Measurements from ENCODE around the gene INPP4B. TPM values are rescaled to one million over a fixed set of nuclear protein-coding genes. Genes with fewer than 3 reads are reported as not detected.
A peak's percentile ranks its signal among the peaks of the same experiment; 100 is the strongest.

The INPP4B gene
- total RNA-seq, 1 experiment from 2014 or later = 0.07 TPM

DNA sequence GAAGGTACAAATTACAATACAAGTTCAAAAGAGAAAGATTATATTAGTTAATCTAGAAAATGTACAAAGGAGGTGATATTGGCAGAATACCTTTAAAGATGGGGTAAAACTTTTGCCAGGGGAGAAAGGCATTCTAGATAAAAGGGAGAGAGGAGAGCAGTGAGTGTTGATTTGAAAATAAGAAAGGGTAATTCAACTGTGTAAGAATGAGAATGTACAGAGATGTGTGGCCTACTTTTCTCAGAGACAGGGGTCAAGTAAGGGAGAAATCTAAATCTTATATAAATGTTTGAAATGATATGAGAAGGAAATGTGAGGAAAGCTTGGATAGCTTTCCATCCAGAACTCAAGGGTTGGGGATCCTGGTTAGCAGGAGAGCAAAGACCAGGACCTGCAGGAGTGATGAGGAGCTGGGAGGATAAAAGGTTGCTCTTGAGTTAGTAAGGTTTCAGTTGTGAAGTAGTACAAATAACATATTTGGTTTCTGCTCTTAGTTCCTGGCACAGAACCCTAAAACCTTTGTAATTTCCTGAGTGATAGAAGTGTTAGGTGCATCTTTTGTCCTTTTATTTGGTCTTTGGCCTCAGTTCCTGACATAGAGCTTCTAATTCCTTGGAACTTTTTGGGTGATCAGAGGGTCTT, 489.9 kb downstream of the INPP4B start:
- Mint-ChIP-seq H3K9me3 (no peaks in the 10 kb centered on the region), H3K4me1 (peaks cover 0 to 7% of the 10 kb centered on the region in 2 experiments; a peak in 1 of 4 replicates), H3K27ac (peak overlapping the region in 1 of 3 experiments; percentile 59; a peak in 1 of 7 replicates), H3K4me3 (no peak overlapping the region), H3K27me3 (ENCODE audit: low read depth) (no peaks in the 10 kb centered on the region), H3K36me3 (ENCODE audit: insufficient read depth in 1 of 3, low read depth in 3 of 3) (no peaks in the 10 kb centered on the region)
- no peak overlapping the region for H4K8ac ChIP-seq (replicated peaks; ENCODE audit: insufficient read length, low read depth, low read length)
- H3K4ac ChIP-seq (ENCODE audit: low read depth, low read length) = no peak overlapping the region
- no peaks in the 10 kb centered on the region for H3K27me3 ChIP-seq (ENCODE audit: insufficient read depth, low read length)
- no peak overlapping the region for H3T11ph ChIP-seq (ENCODE audit: low read length)
- no peak overlapping the region for H2BK15ac ChIP-seq (ENCODE audit: low read depth, low read length)
- no peaks in the 10 kb centered on the region for H3K4me1 ChIP-seq (ENCODE audit: insufficient read depth, low read length)
- no peak overlapping the region for H3K56ac ChIP-seq (ENCODE audit: insufficient read length, low read depth, low read length)
- no peak for DNase-seq
- no peak overlapping the region for H3K23ac ChIP-seq (ENCODE audit: insufficient read length, low read depth, low read length)
- H3K9ac ChIP-seq (ENCODE audit: extremely low read depth, insufficient read length, low read length) = no peak overlapping the region
- no peak overlapping the region for H2BK20ac ChIP-seq (ENCODE audit: low read depth, low read length, poor library complexity, severe bottlenecking)
- H4K20me1 ChIP-seq (ENCODE audit: control insufficient read depth, insufficient read depth, insufficient read length) = no peaks in the 10 kb centered on the region
- H3K79me1 ChIP-seq (ENCODE audit: insufficient read depth, low read depth, low read length, poor library complexity, severe bottlenecking) = no peaks in the 10 kb centered on the region
- H3K27ac ChIP-seq (ENCODE audit: insufficient read length, low read depth, low read length) = no peak overlapping the region
- no peak overlapping the region for H4K5ac ChIP-seq (ENCODE audit: insufficient read length, low read depth, low read length)
- H2BK120ac ChIP-seq (ENCODE audit: low read depth, low read length, poor library complexity, severe bottlenecking) = no peak overlapping the region
- H2BK12ac ChIP-seq (ENCODE audit: insufficient read length, low read depth, low read length) = no peak overlapping the region
- no peaks in the 10 kb centered on the region for H3K23me2 ChIP-seq (ENCODE audit: insufficient read length, low read depth, low read length, poor library complexity, severe bottlenecking)
- no peak overlapping the region for H3K18ac ChIP-seq (ENCODE audit: insufficient read length, low read depth, low read length)
- TF ChIP-seq, protein P1, sequence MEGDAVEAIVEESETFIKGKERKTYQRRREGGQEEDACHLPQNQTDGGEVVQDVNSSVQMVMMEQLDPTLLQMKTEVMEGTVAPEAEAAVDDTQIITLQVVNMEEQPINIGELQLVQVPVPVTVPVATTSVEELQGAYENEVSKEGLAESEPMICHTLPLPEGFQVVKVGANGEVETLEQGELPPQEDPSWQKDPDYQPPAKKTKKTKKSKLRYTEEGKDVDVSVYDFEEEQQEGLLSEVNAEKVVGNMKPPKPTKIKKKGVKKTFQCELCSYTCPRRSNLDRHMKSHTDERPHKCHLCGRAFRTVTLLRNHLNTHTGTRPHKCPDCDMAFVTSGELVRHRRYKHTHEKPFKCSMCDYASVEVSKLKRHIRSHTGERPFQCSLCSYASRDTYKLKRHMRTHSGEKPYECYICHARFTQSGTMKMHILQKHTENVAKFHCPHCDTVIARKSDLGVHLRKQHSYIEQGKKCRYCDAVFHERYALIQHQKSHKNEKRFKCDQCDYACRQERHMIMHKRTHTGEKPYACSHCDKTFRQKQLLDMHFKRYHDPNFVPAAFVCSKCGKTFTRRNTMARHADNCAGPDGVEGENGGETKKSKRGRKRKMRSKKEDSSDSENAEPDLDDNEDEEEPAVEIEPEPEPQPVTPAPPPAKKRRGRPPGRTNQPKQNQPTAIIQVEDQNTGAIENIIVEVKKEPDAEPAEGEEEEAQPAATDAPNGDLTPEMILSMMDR (conservative IDR thresholded peaks at IDR 0.05) = no peak
- no peak overlapping the region for H4K91ac ChIP-seq (ENCODE audit: insufficient read length, low read depth, low read length)
- no peak overlapping the region for H2AK5ac ChIP-seq (ENCODE audit: insufficient read length, low read length)
- H2BK5ac ChIP-seq (ENCODE audit: insufficient read length, low read length) = no peak overlapping the region
- no peak overlapping the region for H3K14ac ChIP-seq (ENCODE audit: insufficient read depth, low read length)
- no peak overlapping the region for H3K4me2 ChIP-seq (ENCODE audit: insufficient read depth, insufficient read length, low read length)
- H3K79me2 ChIP-seq (ENCODE audit: insufficient read depth, low read length) = no peaks in the 10 kb centered on the region
- H3K9me3 ChIP-seq (ENCODE audit: control insufficient read depth, low read depth, low read length) = no peaks in the 10 kb centered on the region
- no peak overlapping the region for H2AFZ ChIP-seq (ENCODE audit: low read length)

Data from H9 (cell line).